GM13977 (cell line): ENCODE measurements around the gene CHST2.
A peak's percentile ranks its signal among the peaks of the same experiment; 100 is the strongest.

Experiments
- DNase-seq: peaks from one replicate; pipeline ENCODE4 v3.0.0; 2012; ENCODE audit warnings: low spot score
- CTCF ChIP-seq: IDR thresholded peaks from 2 replicates; pipeline ENCODE4 v1.5.1; 2012; ENCODE audit warnings: mild to moderate bottlenecking, control low read depth; ENCODE audit not compliant: insufficient read depth; ENCODE audit errors: extremely low read depth, missing control alignments
- in situ Hi-C: fragments of 300-500 bp; cut with MboI; formaldehyde crosslinking; loops from one replicate; pipeline ENCODE4 v1.12.0; 2022; ENCODE audit warnings: low sequenced_read_pairs, low pct_unique_long_range_greater_than_20kb, mixed read lengths, inconsistent platforms; ENCODE audit not compliant: unreplicated experiment

The CHST2 gene

GRCh38 chr3:143167969-143168854 lies 48.6 kb downstream of the CHST2 start:
- in situ Hi-C loops, result no loop called here
- no peak for TF ChIP-seq CTCF
- no peak for DNase-seq

GRCh38 chr3:143168855-143169192 lies 49.3 kb downstream of the CHST2 start:
- TF ChIP-seq CTCF, result no peak
- DNase-seq, result no peak
- in situ Hi-C loops, result no loop called here

GRCh38 chr3:143170074-143170473 lies 50.5 kb downstream of the CHST2 start:
- no peak for DNase-seq
- in situ Hi-C loops, result no loop called here
- no peak for TF ChIP-seq CTCF

- TF ChIP-seq CTCF, result no peak
- DNase-seq, result no peak
- in situ Hi-C loops, result no loop called here
These were observed 51.1 kb downstream of the CHST2 start for GRCh38 chr3:143170676-143171075.

- in situ Hi-C loops, result no loop called here
- DNase-seq, result peak; percentile 45
- no peak for TF ChIP-seq CTCF
These were observed 51.8 kb downstream of the CHST2 start for GRCh38 chr3:143171141-143171980.

- in situ Hi-C loops, result no loop called here
- no peak for DNase-seq
- no peak for TF ChIP-seq CTCF
These were observed 52.7 kb downstream of the CHST2 start for GRCh38 chr3:143172062-143172794.
